CD1c-positive myeloid dendritic cell (primary cell): ENCODE measurements around the gene RNF133.

Experiments used
- DNase-seq: peaks from one replicate; pipeline ENCODE4 v3.0.0-alpha.2; 2016; ENCODE audit errors: extremely low spot score

RNF133 gene

DNA sequence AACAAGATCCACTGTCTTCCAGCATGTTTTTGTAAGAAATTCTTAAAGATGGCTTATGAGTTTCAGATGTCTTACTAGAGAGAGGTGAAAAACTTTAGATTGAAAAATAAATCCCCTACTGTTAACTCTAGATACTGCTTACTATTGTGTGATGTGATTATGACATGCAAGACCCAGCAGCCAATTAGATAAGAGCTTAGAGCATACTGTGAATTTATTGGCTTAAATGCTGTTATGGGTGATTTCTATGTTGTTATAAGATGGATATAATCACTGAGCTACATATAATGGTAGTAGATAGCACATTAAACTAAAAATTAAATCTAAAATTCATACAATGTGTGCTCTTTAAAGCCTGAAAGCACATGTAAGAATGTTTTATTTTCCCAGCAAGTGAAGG is at the start of gene RNF133:
Gene RNF133 (minus strand): TSS at position 101 of the 400 bp plus-strand sequence. CDS start 199 bp downstream, outside the sequence.
- DNase-seq, result no peak

DNA sequence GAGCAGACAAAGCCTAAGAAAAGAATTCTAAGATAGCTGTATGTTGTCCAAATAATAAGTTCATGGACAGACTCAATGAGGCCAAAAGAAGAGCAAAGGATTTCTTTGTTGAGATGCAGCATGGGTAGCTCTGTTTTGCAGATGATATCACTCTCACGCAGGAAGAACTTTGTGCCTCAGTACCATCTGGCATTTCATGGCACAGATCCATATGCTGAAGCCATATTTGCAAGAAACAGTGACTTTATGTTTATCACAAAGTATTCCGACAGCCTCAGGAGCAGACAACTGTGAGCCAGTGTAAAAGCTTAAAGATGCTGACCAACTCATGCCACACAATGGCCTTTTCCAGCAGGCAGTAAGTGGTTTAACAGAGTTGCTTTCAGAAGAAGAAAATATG is 49.3 kb upstream of the RNF133 start:
- no peak for DNase-seq

GRCh38 chr7:122746948-122747347 is 48.0 kb upstream of the RNF133 start:
- no peak for DNase-seq

DNA sequence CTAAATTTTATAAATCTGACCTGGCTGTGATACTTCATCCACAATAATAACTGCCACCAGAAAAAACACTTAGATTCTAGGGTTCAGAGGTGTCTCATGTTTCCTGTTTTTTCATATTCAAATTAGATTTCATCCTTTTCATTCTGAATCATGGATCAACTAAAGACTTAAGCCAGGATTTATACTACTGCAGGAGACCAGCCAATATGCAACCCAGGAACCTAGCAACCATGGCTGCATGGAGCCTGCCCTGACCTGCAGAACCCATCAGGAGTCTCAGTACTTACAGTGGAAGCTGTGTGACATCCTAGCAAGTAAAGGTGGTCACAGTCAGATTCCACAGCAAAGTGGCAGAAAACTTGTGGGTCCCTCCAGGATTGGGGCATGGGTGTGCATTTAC is 44.3 kb upstream of the RNF133 start:
- no peak for DNase-seq

GRCh38 chr7:122738947-122739346 is 40.0 kb upstream of the RNF133 start:
- no peak for DNase-seq

GRCh38 chr7:122736183-122736582 is 37.3 kb upstream of the RNF133 start:
- no peak for DNase-seq

DNA sequence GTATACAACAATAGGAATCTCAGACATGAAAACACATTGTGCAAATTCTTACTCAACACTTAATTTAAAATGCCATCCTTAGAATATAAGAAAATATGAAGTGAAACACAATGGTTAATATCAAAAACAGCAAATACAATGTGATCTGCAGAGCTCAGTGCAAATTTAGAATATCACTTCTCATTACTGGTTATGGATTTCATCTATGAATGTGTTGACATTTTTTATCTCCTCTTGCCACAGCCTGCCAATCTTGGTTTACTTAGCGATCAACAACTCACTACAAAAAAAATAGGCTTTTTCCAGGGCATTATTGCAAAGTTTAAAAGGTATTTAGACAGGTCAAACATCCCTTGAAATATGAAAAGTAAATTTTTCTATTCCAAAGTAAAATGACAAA is 28.8 kb upstream of the RNF133 start:
- DNase-seq, result no peak

- DNase-seq, result no peak
These were observed 28.4 kb upstream of the RNF133 start for GRCh38 chr7:122727354-122727753.

DNA sequence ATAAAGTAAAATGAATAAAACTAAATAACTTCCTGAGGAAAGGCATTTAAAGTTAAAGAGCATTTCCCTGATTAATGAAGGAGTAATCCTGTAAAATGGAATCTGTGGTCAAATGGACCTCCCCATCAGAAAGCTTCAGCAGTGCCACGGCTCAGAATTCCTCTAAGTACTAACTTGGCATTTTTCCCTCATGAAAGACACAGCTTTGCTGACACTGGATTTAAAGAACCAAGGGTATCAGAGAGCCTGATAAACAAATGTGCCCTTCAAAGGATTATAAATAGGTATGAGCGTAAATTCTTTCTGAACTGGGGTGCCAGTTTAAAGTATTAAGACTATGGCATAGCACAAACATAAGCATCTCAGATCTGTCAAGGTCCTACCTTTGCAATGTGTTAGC is 28.0 kb upstream of the RNF133 start:
- no peak for DNase-seq

- DNase-seq, result no peak
These were observed 25.4 kb upstream of the RNF133 start for GRCh38 chr7:122724366-122724765.

DNA sequence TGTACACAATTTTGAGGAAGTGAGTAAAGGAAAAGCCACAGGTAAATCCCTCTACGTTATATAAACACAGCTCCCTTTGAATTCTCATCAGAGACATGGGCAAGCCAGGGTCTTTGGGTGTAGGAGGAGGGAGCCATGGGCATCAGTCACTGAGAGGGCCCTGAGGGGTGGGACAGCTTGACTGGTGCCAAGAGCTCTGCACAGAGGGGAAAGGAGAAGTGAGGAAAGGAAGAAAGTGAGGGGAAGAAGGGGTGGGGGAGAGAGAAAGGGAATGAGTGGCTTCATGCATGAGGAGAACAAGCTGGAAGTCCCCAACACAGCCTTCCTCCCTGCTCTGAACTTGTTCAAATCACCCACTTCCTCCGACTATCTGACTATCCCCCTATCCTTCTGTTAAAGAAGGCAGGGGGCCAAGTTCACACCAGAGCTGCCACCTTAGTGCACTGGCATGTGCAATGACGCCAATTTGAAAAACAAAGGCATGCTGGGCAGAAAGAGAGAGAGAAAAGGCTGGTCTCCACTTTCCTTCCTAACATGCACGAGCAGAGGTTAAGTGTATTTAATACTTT is 20.2 kb upstream of the RNF133 start:
- DNase-seq, result no peak

- no peak for DNase-seq
These were observed 18.6 kb upstream of the RNF133 start for GRCh38 chr7:122717356-122718089.

DNA sequence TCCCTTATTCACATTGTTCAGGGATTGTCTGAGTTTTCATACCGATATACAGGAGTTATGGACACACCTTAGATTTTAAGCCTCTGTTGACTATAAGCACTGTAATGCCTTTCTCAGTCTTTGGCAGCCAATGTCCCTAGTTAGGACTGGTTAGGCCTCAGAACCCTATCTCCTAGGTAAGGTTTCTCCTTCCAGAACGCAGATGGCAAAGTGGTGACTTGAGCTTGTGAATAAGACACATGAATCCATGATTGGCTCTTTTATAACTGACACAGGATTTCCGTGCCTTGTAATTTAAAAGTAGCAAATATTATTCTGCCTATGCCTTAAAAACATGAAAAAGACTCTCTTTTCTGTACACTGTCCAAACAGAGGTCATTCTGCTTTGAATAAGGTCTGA is 16.3 kb upstream of the RNF133 start:
- DNase-seq, result no peak

- DNase-seq, result no peak
These were observed 12.0 kb upstream of the RNF133 start for GRCh38 chr7:122710916-122711315.

DNA sequence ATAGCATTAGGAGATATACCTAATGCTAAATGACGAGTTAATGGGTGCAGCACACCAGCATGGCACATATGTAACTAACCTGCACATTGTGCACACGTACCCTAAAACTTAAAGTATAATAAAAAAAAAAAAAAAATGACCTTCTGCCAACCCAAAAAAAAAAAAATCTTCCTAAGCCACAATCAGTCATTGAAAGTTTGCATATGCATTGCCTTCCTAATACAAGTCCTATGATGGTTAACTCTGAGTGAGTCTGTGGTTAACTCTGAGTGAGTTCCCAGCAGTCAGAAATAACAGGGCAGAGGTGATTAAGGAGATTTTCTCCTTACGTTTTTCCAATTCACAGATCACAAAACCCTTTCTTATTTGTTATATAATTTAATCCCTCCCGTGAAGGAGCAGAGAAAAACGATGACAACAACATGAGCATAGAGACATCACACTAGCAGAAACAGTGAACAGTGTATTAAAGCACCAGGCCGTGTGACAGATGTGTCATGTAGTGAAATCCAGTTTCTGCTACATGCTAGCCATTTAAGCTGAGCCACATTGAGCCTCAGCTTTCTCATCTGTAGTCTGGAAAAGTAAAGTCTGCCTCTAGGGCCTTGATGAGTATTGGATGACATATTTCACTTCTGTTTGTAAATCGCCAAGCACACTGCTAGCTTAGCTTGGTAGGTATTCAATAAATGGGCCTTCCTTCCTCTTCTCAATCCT is 11.2 kb upstream of the RNF133 start:
- no peak for DNase-seq

DNA sequence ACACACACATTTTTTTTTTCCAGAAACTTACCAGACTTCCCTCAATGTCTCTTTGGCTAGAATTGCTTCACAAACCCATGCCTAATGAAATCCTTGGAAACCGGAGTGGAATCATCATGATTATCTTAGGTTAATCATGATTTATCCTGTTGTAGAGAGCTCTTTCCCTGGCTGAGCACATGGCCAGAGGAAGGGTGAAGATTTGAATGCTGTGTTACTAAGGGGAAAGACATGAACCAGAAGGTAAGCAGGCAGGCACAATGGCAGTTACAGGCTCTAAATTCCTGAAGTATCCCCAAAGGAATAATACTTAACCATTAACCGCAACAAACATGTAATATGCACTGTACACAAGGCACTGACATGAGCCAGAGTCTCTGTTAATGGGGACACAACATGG is 7.9 kb upstream of the RNF133 start:
- DNase-seq, result no peak

DNA sequence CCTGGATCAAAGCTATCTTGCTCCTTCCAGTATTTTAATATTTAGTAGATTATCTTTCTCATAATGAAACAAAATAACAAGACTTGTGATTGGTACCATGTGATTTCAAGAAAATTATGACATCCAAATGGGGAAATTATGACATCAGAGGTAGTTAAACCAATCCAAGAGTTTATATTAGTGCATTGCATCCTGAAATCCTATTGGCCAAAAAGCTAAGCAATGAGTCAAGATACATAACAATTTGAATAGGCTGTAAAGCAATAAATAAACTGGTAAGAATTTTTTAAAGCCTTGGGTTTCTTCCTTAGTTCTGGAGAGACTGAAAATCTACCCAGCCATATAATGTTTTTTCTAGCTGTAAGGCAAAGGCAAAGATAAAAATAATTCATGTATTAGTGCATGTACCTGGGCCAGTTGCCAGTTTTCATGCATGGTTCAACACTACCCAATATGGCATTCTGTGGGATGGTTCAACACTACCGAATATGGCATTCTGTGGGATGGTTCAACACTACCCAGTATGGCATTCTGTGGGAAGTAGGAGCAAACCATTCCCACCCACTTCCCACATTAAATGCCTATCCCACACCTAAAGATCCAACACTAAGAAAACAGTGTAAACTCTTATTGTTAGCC is 4.1 kb upstream of the RNF133 start, which contains the start of gene RNF148:
Gene RNF148 (minus strand): TSS at position 51 of the 639 bp plus-strand sequence. CDS start 172 bp downstream, outside the sequence.
- DNase-seq, result no peak

GRCh38 chr7:122695816-122696215 is 3.1 kb downstream of the RNF133 start:
- DNase-seq, result no peak

DNA sequence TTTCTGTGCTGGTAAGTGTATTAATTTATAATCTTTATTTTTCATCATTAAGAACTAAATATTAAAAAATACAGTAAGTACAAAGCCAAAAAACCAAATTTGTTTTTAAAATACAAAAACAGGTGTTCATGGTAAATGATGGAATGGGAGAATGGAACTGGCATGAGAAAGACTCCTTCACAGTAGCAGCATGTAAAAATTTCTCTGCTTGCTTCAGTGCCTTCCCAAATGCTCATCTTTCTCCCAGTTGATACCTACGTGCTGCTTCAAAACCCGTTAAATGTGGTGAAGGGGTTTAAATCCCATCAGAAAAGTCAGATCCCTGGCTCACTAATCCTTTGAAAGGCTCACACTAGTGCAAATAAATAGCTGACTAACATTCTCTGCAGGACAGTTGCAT is 4.2 kb downstream of the RNF133 start:
- no peak for DNase-seq

- no peak for DNase-seq
These were observed 6.1 kb downstream of the RNF133 start for GRCh38 chr7:122692769-122693309.

DNA sequence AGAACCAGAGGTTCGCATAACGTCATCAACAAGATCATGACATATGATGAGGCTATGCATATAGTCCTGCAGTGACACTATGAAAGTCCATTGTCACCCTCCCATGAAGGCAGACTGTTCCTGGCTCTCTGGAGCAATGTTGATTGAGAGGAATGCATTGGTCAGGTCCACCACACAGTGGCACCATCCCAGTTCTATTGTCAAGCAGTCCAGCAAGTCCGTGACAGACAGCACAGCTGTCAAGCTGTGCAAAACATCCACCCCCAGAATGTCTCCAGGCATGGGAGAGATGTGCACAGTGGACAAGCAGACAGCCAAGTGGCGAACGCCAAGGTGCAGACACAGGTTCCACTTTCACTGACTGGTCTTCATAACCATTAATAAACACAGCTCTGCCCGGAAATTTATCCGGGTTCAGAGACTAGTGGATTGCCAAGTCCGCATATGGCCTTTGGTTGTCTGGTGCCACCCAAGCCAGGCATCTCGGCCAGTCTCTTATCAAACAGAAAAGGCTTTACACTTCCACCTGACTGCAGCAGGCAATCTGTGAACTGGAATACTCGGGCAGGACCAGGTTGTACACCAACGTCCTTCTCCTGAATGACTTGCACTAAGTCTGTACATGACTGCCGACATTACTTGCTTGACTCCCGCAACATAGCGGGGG is 7.2 kb downstream of the RNF133 start:
- DNase-seq, result no peak
